IPS DF 6.9 (cell line): ENCODE measurements around the gene STPG1.

Experiments
- DNase-seq: peaks from one replicate; pipeline ENCODE4 v3.0.0-alpha.2; 2013; ENCODE audit warnings: low read depth, low spot score
- H3K27ac ChIP-seq: one replicate; pipeline ENCODE4 v1.5.1; 2013; ENCODE audit warnings: low read length, control low read depth
- H3K27me3 ChIP-seq: 2 replicates; pipeline ENCODE4 v1.6.1; 2013; ENCODE audit warnings: mild to moderate bottlenecking, low read length; ENCODE audit not compliant: control insufficient read depth, insufficient read depth
- H3K36me3 ChIP-seq: 2 replicates; pipeline ENCODE4 v1.6.1; 2013; ENCODE audit warnings: low read length; ENCODE audit not compliant: control insufficient read depth, insufficient read depth
- H3K4me1 ChIP-seq: 2 replicates; pipeline ENCODE4 v1.6.1; 2013; ENCODE audit warnings: low read length; ENCODE audit not compliant: control insufficient read depth, insufficient read depth
- H3K4me3 ChIP-seq: 2 replicates; pipeline ENCODE4 v1.5.1; 2013; ENCODE audit warnings: mild to moderate bottlenecking, low read length
- H3K9me3 ChIP-seq: 2 replicates; pipeline ENCODE4 v1.6.1; 2013; ENCODE audit warnings: low read length, inconsistent platforms; ENCODE audit not compliant: control insufficient read depth, insufficient read depth
- WGBS: extraction: QIAGEN DNeasy Blood & Tissue Kit; methylation state at CpG from one replicate; pipeline ENCODE4 v1.1.7; 2013; ENCODE audit warnings: mixed read lengths, missing lambda C conversion rate; ENCODE audit not compliant: insufficient read length, insufficient coverage; 5-methylcytosine and 5-hydroxymethylcytosine counted together

The STPG1 gene

DNA sequence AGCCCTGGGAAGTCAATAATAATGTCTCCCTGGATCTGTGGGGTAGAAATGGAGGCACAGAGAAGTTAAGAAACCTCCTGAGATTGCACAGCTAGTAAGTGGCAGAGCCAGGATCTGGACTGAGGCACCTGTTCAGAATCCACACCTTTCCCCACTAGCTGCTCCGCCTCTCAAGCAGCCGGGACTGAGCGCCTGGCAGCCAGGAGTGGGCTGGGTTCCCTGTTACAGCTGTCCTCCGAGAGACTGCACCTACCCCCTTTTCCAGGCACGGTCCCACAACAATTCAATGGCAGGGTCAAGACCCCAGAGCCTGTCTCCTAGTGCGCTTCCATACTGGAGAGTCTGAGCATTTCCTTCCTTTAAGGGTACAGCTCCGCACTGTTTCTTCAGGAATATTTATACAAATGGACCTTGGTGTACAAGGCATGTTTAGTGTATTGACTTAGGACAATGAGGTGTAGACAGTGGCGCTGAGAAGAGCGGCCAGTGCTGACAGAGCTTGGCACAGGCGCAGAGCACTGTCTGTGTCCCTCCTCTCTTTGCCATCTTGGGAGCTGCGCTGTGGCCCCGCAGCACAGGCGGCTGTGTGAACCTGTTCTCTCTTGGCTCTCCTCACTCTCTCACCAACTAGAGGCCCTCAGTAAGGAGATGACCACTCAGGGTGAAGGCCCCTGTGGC, 70.0 kb downstream of the STPG1 start:
- Histone ChIP-seq H3K4me3 (no peak overlapping the region), H3K9me3 (no peaks in the 10 kb centered on the region), H3K4me1 (peaks cover 12% of the 10 kb centered on the region), H3K27ac (no peak overlapping the region), H3K36me3 (no peaks in the 10 kb centered on the region), H3K27me3 (no peaks in the 10 kb centered on the region)
- no CpG with 5 or more reads among the region's 13 CpGs for WGBS
- no peak for DNase-seq

GRCh38 chr1:24341260-24341659, 72.3 kb downstream of the STPG1 start:
- no peaks in the 10 kb centered on the region for H3K36me3 ChIP-seq
- no peaks in the 10 kb centered on the region for H3K27me3 ChIP-seq
- no peak for DNase-seq
- no CpG with 5 or more reads among the region's 8 CpGs for WGBS
- H3K9me3 ChIP-seq: no peaks in the 10 kb centered on the region
- no peak overlapping the region for H3K4me3 ChIP-seq
- H3K27ac ChIP-seq: no peak overlapping the region
- H3K4me1 ChIP-seq: peaks cover 18% of the 10 kb centered on the region

- no peak for DNase-seq
- no CpG with 5 or more reads among the region's 8 CpGs for WGBS
- H3K27me3 ChIP-seq: no peaks in the 10 kb centered on the region
- H3K9me3 ChIP-seq: no peaks in the 10 kb centered on the region
- peaks cover 18% of the 10 kb centered on the region for H3K4me1 ChIP-seq
- H3K36me3 ChIP-seq: no peaks in the 10 kb centered on the region
- no peak overlapping the region for H3K27ac ChIP-seq
- H3K4me3 ChIP-seq: no peak overlapping the region
These were observed 72.8 kb downstream of the STPG1 start for GRCh38 chr1:24340770-24341169.

DNA sequence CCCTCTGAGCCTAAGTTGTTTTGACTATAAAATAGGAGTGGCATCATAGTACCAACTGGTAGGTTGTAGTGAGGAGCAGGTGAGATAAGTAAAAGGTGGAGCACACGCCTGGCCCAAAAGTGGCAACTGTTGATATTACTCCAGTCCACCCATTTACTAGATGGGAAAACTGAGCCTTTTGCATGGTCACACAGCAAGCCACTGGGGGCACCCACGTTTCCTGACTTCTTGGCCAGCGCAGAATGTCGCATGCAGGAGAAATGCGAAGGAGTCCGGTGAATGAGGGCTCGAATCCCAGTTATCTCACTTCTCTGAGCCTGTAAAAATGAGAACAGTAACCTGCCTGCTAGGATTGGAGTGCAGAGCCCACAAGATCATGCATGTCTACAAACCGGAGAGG, 73.6 kb downstream of the STPG1 start:
- Histone ChIP-seq H3K36me3 (no peaks in the 10 kb centered on the region), H3K9me3 (no peaks in the 10 kb centered on the region), H3K4me3 (no peak overlapping the region), H3K27me3 (no peaks in the 10 kb centered on the region), H3K4me1 (peaks cover 18% of the 10 kb centered on the region), H3K27ac (no peak overlapping the region)
- no CpG with 5 or more reads among the region's 8 CpGs for WGBS
- no peak for DNase-seq

GRCh38 chr1:24338447-24338846, 75.1 kb downstream of the STPG1 start:
- H3K9me3 ChIP-seq: no peaks in the 10 kb centered on the region
- no peaks in the 10 kb centered on the region for H3K36me3 ChIP-seq
- H3K4me3 ChIP-seq: no peak overlapping the region
- no peak overlapping the region for H3K27ac ChIP-seq
- WGBS: no CpG with 5 or more reads among the region's 5 CpGs
- peaks cover 18% of the 10 kb centered on the region for H3K4me1 ChIP-seq
- no peaks in the 10 kb centered on the region for H3K27me3 ChIP-seq
- no peak for DNase-seq

- Histone ChIP-seq H3K27me3 (no peaks in the 10 kb centered on the region), H3K9me3 (no peaks in the 10 kb centered on the region), H3K27ac (no peak overlapping the region), H3K4me3 (no peak overlapping the region), H3K36me3 (no peaks in the 10 kb centered on the region), H3K4me1 (peaks cover 18% of the 10 kb centered on the region)
- WGBS: no CpG with 5 or more reads among the region's 4 CpGs
- DNase-seq: no peak
These were observed 76.1 kb downstream of the STPG1 start for GRCh38 chr1:24337455-24337854.

DNA sequence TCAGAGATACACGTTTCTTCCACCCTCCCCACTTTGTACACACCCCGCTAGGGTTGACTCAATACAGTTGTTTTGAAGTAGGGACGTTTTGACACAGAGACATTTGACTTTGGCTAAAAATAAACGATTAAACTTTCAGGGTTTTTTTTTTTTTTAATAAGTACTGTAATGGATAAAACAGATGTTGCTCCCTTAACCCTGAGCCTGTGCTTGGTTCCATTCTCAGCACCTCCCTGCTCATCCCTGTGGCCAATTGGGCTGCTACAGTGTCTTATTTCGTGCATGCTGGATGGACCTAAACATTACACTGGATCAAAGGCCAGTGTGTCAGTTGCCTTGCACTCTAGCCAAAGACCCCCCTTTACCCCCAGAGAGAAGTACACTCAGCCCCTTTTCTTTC, 77.5 kb downstream of the STPG1 start:
- DNase-seq: no peak
- Histone ChIP-seq H3K27ac (no peak overlapping the region), H3K9me3 (no peaks in the 10 kb centered on the region), H3K4me3 (no peak overlapping the region), H3K27me3 (no peaks in the 10 kb centered on the region), H3K36me3 (no peaks in the 10 kb centered on the region), H3K4me1 (peaks cover 14% of the 10 kb centered on the region)
- no CpG with 5 or more reads among the region's 5 CpGs for WGBS

- H3K27ac ChIP-seq: no peak overlapping the region
- H3K4me3 ChIP-seq: no peak overlapping the region
- no peaks in the 10 kb centered on the region for H3K36me3 ChIP-seq
- H3K9me3 ChIP-seq: no peaks in the 10 kb centered on the region
- H3K4me1 ChIP-seq: 0 out of 2 replicates have a peak, but pooled peaks cover 1% of the 10 kb centered on the region
- H3K27me3 ChIP-seq: no peaks in the 10 kb centered on the region
- DNase-seq: no peak
- no CpG with 5 or more reads among the region's 7 CpGs for WGBS
These were observed 81.5 kb downstream of the STPG1 start for GRCh38 chr1:24331961-24332673.

GRCh38 chr1:24329797-24330543, 83.6 kb downstream of the STPG1 start:
- Histone ChIP-seq H3K4me1 (0 out of 2 replicates have a peak, but pooled peaks cover 1% of the 10 kb centered on the region), H3K27ac (no peak overlapping the region), H3K27me3 (no peaks in the 10 kb centered on the region), H3K4me3 (no peak overlapping the region), H3K9me3 (no peaks in the 10 kb centered on the region), H3K36me3 (no peaks in the 10 kb centered on the region)
- no peak for DNase-seq
- WGBS: no CpG with 5 or more reads among the region's 2 CpGs

- Histone ChIP-seq H3K9me3 (no peaks in the 10 kb centered on the region), H3K27me3 (no peaks in the 10 kb centered on the region), H3K36me3 (no peaks in the 10 kb centered on the region), H3K4me1 (0 out of 2 replicates have a peak, but pooled peaks cover 1% of the 10 kb centered on the region), H3K27ac (no peak overlapping the region), H3K4me3 (no peak overlapping the region)
- WGBS: no CpG with 5 or more reads among the region's 9 CpGs
- DNase-seq: no peak
These were observed 84.3 kb downstream of the STPG1 start for GRCh38 chr1:24329331-24329730.
